Mammary epithelial cell (primary cell): ENCODE results near the gene ERMARD.

Experiments used
- CTCF ChIP-seq, 2 donors: IDR thresholded peaks in 1 of 2; conservative IDR thresholded peaks in 1 of 2; 2 replicates each; pipeline ENCODE4 v1.5.1; 2011 to 2012; ENCODE audit warnings: inconsistent platforms in 2 of 2, low read length in 2 of 2, mild to moderate bottlenecking in 2 of 2, control low read depth in 1 of 2, low read depth in 1 of 2; ENCODE audit not compliant: insufficient read depth in 1 of 2; ENCODE audit errors: extremely low read depth in 1 of 2
- EZH2 ChIP-seq: IDR thresholded peaks from 2 replicates; pipeline ENCODE4 v1.6.1; 2012; ENCODE audit warnings: low read length, inconsistent platforms, borderline replicate concordance

GRCh38 chr6:169777896-169778295 is 26.5 kb downstream of the ERMARD start:
- TF ChIP-seq CTCF (conservative IDR thresholded peaks at IDR 0.05 in 1 of 2, IDR thresholded peaks at IDR 0.05 in 1 of 2; ENCODE audit: extremely low read depth in 1 of 2, insufficient read depth in 1 of 2, low read depth in 1 of 2, low read length in 2 of 2) (no peak), EZH2 (no peak)
